Measurements from ENCODE around the gene DMBX1.
A peak's percentile ranks its signal among the peaks of the same experiment; 100 is the strongest.

The DMBX1 gene

GRCh38 chr1:46526691-46527291 is 37.2 kb downstream of the DMBX1 start:
- DNase-seq, result no peak

GRCh38 chr1:46527474-46528296 is 38.0 kb downstream of the DMBX1 start:
- peak; percentile 70 for DNase-seq

- DNase-seq, result no peak
Observed at GRCh38 chr1:46528297-46528955, 38.8 kb downstream of the DMBX1 start.

GRCh38 chr1:46529031-46529630 is 39.5 kb downstream of the DMBX1 start:
- no peak for DNase-seq

- DNase-seq, result no peak
Observed at GRCh38 chr1:46530311-46530710, 40.7 kb downstream of the DMBX1 start.

- no peak for DNase-seq
Observed at GRCh38 chr1:46530791-46531409, 41.3 kb downstream of the DMBX1 start.

- no peak for DNase-seq
Observed at GRCh38 chr1:46532095-46532494, 42.5 kb downstream of the DMBX1 start.

GRCh38 chr1:46532498-46533178 is 43.0 kb downstream of the DMBX1 start:
- DNase-seq, result peak; percentile 27

GRCh38 chr1:46533179-46533864 is 43.7 kb downstream of the DMBX1 start:
- no peak for DNase-seq

GRCh38 chr1:46535063-46535462 is 45.4 kb downstream of the DMBX1 start:
- DNase-seq, result peak; percentile 47

GRCh38 chr1:46536527-46536926 is 46.9 kb downstream of the DMBX1 start:
- no peak for DNase-seq

- no peak for DNase-seq
Observed at GRCh38 chr1:46537651-46538050, 48.0 kb downstream of the DMBX1 start.

GRCh38 chr1:46538147-46538546 is 48.5 kb downstream of the DMBX1 start:
- no peak for DNase-seq

Data from NCI-H510A treated with DMSO at 0.1 percent for 48 hours (cell line).